Measurements from ENCODE around the gene SLC41A2. TPM values are rescaled to one million over a fixed set of nuclear protein-coding genes. Genes with fewer than 3 reads are reported as not detected.

The SLC41A2 gene
- total and polyA plus RNA-seq, 2 donors (not counting 1 experiment from before 2014, with no cell fraction given): 12.3 to 22.8 TPM

GRCh38 chr12:104941454-104941853 is 16.6 kb downstream of the SLC41A2 start:
- Histone ChIP-seq H2AFZ (ENCODE audit: low read length) (no peak overlapping the region), H3K4me3 (replicated peaks in 1 of 4; ENCODE audit: control extremely low read depth in 1 of 4, insufficient read depth in 1 of 4, low read depth in 3 of 4, low read length in 4 of 4) (no peak overlapping the region), H3K27ac (ENCODE audit: insufficient read depth, low read length) (no peak overlapping the region), H3K9me3 (ENCODE audit: control insufficient read depth, insufficient read depth, low read depth, low read length) (no peaks in the 10 kb centered on the region), H4K20me1 (ENCODE audit: control insufficient read depth, extremely low read depth, insufficient read depth, low read length) (no peaks in the 10 kb centered on the region), H3K27me3 (ENCODE audit: control insufficient read depth, insufficient read depth, low read length) (no peaks in the 10 kb centered on the region), H3K36me3 (ENCODE audit: control insufficient read depth, insufficient read depth, low read length) (no peaks in the 10 kb centered on the region), H3K79me2 (ENCODE audit: control insufficient read depth, insufficient read depth, low read length) (no peaks in the 10 kb centered on the region), H3K4me2 (ENCODE audit: extremely low read depth, insufficient read depth, low read length) (no peak overlapping the region), H3K4me1 (ENCODE audit: control insufficient read depth, extremely low read depth, insufficient read depth, low read length) (no peaks in the 10 kb centered on the region), H3K9ac (ENCODE audit: insufficient read depth, low read length) (no peak overlapping the region)
- no peak for DNase-seq (ENCODE audit: low read depth in 2 of 2)
- TF ChIP-seq EZH2 (IDR thresholded peaks at IDR 0.05; ENCODE audit: low read length, missing control alignments) (no peak), CTCF (conservative IDR thresholded peaks at IDR 0.05 in 1 of 2, IDR thresholded peaks at IDR 0.05 in 1 of 2; ENCODE audit: low read depth in 1 of 2, low read length in 2 of 2) (no peak)

- H3K79me2 ChIP-seq (ENCODE audit: control insufficient read depth, insufficient read depth, low read length): no peaks in the 10 kb centered on the region
- H3K27me3 ChIP-seq (ENCODE audit: control insufficient read depth, insufficient read depth, low read length): no peaks in the 10 kb centered on the region
- no peak for DNase-seq (ENCODE audit: low read depth in 2 of 2)
- H3K9ac ChIP-seq (ENCODE audit: insufficient read depth, low read length): no peak overlapping the region
- no peaks in the 10 kb centered on the region for H3K4me1 ChIP-seq (ENCODE audit: control insufficient read depth, extremely low read depth, insufficient read depth, low read length)
- no peak overlapping the region for H3K27ac ChIP-seq (ENCODE audit: insufficient read depth, low read length)
- TF ChIP-seq EZH2 (IDR thresholded peaks at IDR 0.05; ENCODE audit: low read length, missing control alignments) (no peak), CTCF (conservative IDR thresholded peaks at IDR 0.05 in 1 of 2, IDR thresholded peaks at IDR 0.05 in 1 of 2; ENCODE audit: low read depth in 1 of 2, low read length in 2 of 2) (no peak)
- H2AFZ ChIP-seq (ENCODE audit: low read length): no peak overlapping the region
- H3K36me3 ChIP-seq (ENCODE audit: control insufficient read depth, insufficient read depth, low read length): no peaks in the 10 kb centered on the region
- H4K20me1 ChIP-seq (ENCODE audit: control insufficient read depth, extremely low read depth, insufficient read depth, low read length): no peaks in the 10 kb centered on the region
- no peaks in the 10 kb centered on the region for H3K9me3 ChIP-seq (ENCODE audit: control insufficient read depth, insufficient read depth, low read depth, low read length)
- H3K4me2 ChIP-seq (ENCODE audit: extremely low read depth, insufficient read depth, low read length): no peak overlapping the region
- H3K4me3 ChIP-seq (replicated peaks in 1 of 4; ENCODE audit: control extremely low read depth in 1 of 4, insufficient read depth in 1 of 4, low read depth in 3 of 4, low read length in 4 of 4): no peak overlapping the region
Observed at GRCh38 chr12:104939089-104939488, 19.0 kb downstream of the SLC41A2 start.

- DNase-seq (ENCODE audit: low read depth in 2 of 2): no peak
- no peaks in the 10 kb centered on the region for H3K9me3 ChIP-seq (ENCODE audit: control insufficient read depth, insufficient read depth, low read depth, low read length)
- no peaks in the 10 kb centered on the region for H3K4me1 ChIP-seq (ENCODE audit: control insufficient read depth, extremely low read depth, insufficient read depth, low read length)
- no peak overlapping the region for H2AFZ ChIP-seq (ENCODE audit: low read length)
- no peak overlapping the region for H3K27ac ChIP-seq (ENCODE audit: insufficient read depth, low read length)
- no peaks in the 10 kb centered on the region for H3K79me2 ChIP-seq (ENCODE audit: control insufficient read depth, insufficient read depth, low read length)
- H3K27me3 ChIP-seq (ENCODE audit: control insufficient read depth, insufficient read depth, low read length): no peaks in the 10 kb centered on the region
- TF ChIP-seq CTCF (conservative IDR thresholded peaks at IDR 0.05 in 1 of 2, IDR thresholded peaks at IDR 0.05 in 1 of 2; ENCODE audit: low read depth in 1 of 2, low read length in 2 of 2): no peak
- H3K4me2 ChIP-seq (ENCODE audit: extremely low read depth, insufficient read depth, low read length): no peak overlapping the region
- no peaks in the 10 kb centered on the region for H3K36me3 ChIP-seq (ENCODE audit: control insufficient read depth, insufficient read depth, low read length)
- H4K20me1 ChIP-seq (ENCODE audit: control insufficient read depth, extremely low read depth, insufficient read depth, low read length): no peaks in the 10 kb centered on the region
- no peak overlapping the region for H3K9ac ChIP-seq (ENCODE audit: insufficient read depth, low read length)
- no peak overlapping the region for H3K4me3 ChIP-seq (replicated peaks in 1 of 4; ENCODE audit: control extremely low read depth in 1 of 4, insufficient read depth in 1 of 4, low read depth in 3 of 4, low read length in 4 of 4)
Observed at GRCh38 chr12:104938371-104938770, 19.7 kb downstream of the SLC41A2 start.
